Neural progenitor cell (in vitro differentiated cells): ENCODE measurements around the gene RUNX1.

Experiments
- CTCF ChIP-seq: fragments of 200-600 bp; sonication (generic); IDR thresholded peaks from 2 replicates; pipeline ENCODE4 v1.5.1; 2017; ENCODE audit warnings: antibody characterized with exemption, mild to moderate bottlenecking
- EZH2phosphoT487 ChIP-seq: fragments of 200-600 bp; sonication (generic); IDR thresholded peaks from 2 replicates; pipeline ENCODE4 v1.6.1; 2017; ENCODE audit warnings: antibody characterized with exemption

- TF ChIP-seq CTCF (no peak), EZH2phosphoT487 (no peak)
These were observed at the start of gene RUNX1 for GRCh38 chr21:35048706-35049617.
